ENCODE data around the gene HOXC13.

The HOXC13 gene

GRCh38 chr12:53989227-53990113, 50.8 kb downstream of the HOXC13 start:
- TF ChIP-seq CTCF (IDR thresholded peaks at IDR 0.05; ENCODE audit: low read depth, low read length, poor library complexity, severe bottlenecking) (peak; percentile 71), EZH2phosphoT487 (IDR thresholded peaks at IDR 0.05; ENCODE audit: borderline replicate concordance, low read length) (peak; percentile 80; the same call in 1 of the 2 replicates)
- Histone ChIP-seq H3K27ac (ENCODE audit: low read depth, low read length) (no peak overlapping the region), H3K4me2 (ENCODE audit: low read length) (peak overlapping the region; percentile 63), H3K4me1 (ENCODE audit: control insufficient read depth, low read length) (peaks cover 42% of the 10 kb centered on the region), H3F3A (ENCODE audit: control insufficient read depth, insufficient read depth) (0 out of 2 replicates have a peak, but pooled peaks cover 2% of the 10 kb centered on the region), H3K79me2 (ENCODE audit: control insufficient read depth, low read length) (no peaks in the 10 kb centered on the region), H3K36me3 (ENCODE audit: control insufficient read depth, low read length) (no peaks in the 10 kb centered on the region), H4K20me1 (ENCODE audit: control insufficient read depth, insufficient read depth, low read depth, low read length) (peaks cover 6% of the 10 kb centered on the region; the same call in 1 of the 2 replicates), H3K27me3 (ENCODE audit: control insufficient read depth, low read length) (peaks cover 93% of the 10 kb centered on the region), H3K4me3 (ENCODE audit: low read length) (peak overlapping the region; percentile 40), H3K9me3 (ENCODE audit: control insufficient read depth, insufficient read depth, low read length) (no peaks in the 10 kb centered on the region), H3K9me2 (replicated peaks; ENCODE audit: control insufficient read depth, low read length) (no peaks in the 10 kb centered on the region)

- H3K27ac ChIP-seq (ENCODE audit: low read depth, low read length), result no peak overlapping the region
- no peaks in the 10 kb centered on the region for H3K9me2 ChIP-seq (replicated peaks; ENCODE audit: control insufficient read depth, low read length)
- H4K20me1 ChIP-seq (ENCODE audit: control insufficient read depth, insufficient read depth, low read depth, low read length), result peaks cover 6% of the 10 kb centered on the region; the same call in 1 of the 2 replicates
- H3K4me1 ChIP-seq (ENCODE audit: control insufficient read depth, low read length), result peaks cover 42% of the 10 kb centered on the region
- H3K27me3 ChIP-seq (ENCODE audit: control insufficient read depth, low read length), result peaks cover 98% of the 10 kb centered on the region
- H3K79me2 ChIP-seq (ENCODE audit: control insufficient read depth, low read length), result no peaks in the 10 kb centered on the region
- H3K36me3 ChIP-seq (ENCODE audit: control insufficient read depth, low read length), result no peaks in the 10 kb centered on the region
- TF ChIP-seq CTCF (IDR thresholded peaks at IDR 0.05; ENCODE audit: low read depth, low read length, poor library complexity, severe bottlenecking) (no peak), EZH2phosphoT487 (IDR thresholded peaks at IDR 0.05; ENCODE audit: borderline replicate concordance, low read length) (no peak)
- 0 out of 2 replicates have a peak, but pooled peaks cover 2% of the 10 kb centered on the region for H3F3A ChIP-seq (ENCODE audit: control insufficient read depth, insufficient read depth)
- no peak overlapping the region for H3K4me2 ChIP-seq (ENCODE audit: low read length)
- no peak overlapping the region for H3K4me3 ChIP-seq (ENCODE audit: low read length)
- no peaks in the 10 kb centered on the region for H3K9me3 ChIP-seq (ENCODE audit: control insufficient read depth, insufficient read depth, low read length)
Measured at GRCh38 chr12:53990311-53991076, 51.9 kb downstream of the HOXC13 start.

GRCh38 chr12:53991077-53991460, 52.4 kb downstream of the HOXC13 start:
- Histone ChIP-seq H3K4me2 (ENCODE audit: low read length) (no peak overlapping the region), H3F3A (ENCODE audit: control insufficient read depth, insufficient read depth) (0 out of 2 replicates have a peak, but pooled peaks cover 2% of the 10 kb centered on the region), H3K27me3 (ENCODE audit: control insufficient read depth, low read length) (peaks cover 98% of the 10 kb centered on the region), H3K9me2 (replicated peaks; ENCODE audit: control insufficient read depth, low read length) (no peaks in the 10 kb centered on the region), H3K79me2 (ENCODE audit: control insufficient read depth, low read length) (no peaks in the 10 kb centered on the region), H4K20me1 (ENCODE audit: control insufficient read depth, insufficient read depth, low read depth, low read length) (peaks cover 6% of the 10 kb centered on the region; the same call in 1 of the 2 replicates), H3K9me3 (ENCODE audit: control insufficient read depth, insufficient read depth, low read length) (no peaks in the 10 kb centered on the region), H3K27ac (ENCODE audit: low read depth, low read length) (no peak overlapping the region), H3K36me3 (ENCODE audit: control insufficient read depth, low read length) (no peaks in the 10 kb centered on the region), H3K4me1 (ENCODE audit: control insufficient read depth, low read length) (peaks cover 45% of the 10 kb centered on the region), H3K4me3 (ENCODE audit: low read length) (no peak overlapping the region)
- peak; percentile 68; the same call in 1 of the 2 replicates for TF ChIP-seq EZH2phosphoT487 (IDR thresholded peaks at IDR 0.05; ENCODE audit: borderline replicate concordance, low read length)
- no peak for TF ChIP-seq CTCF (IDR thresholded peaks at IDR 0.05; ENCODE audit: low read depth, low read length, poor library complexity, severe bottlenecking)

Measured in DOHH2 (cell line).